Testis (tissue), 2 donors: ENCODE measurements around the gene PXN.

Experiments
- POLR2A ChIP-seq: fragments of 450-650 bp; IDR thresholded peaks from one replicate; pipeline ENCODE4 v1.6.1; 2017; ENCODE audit warnings: antibody characterized with exemption, mild to moderate bottlenecking, moderate library complexity
- TF ChIP-seq, protein P1 (sequence below), 3 experiments: fragments of 450-650 bp in 2 of 3; fragments of 200-600 bp in 1 of 3; sonication (generic) in 1 of 3; IDR thresholded peaks; one replicate each; pipeline ENCODE4 v1.5.1; 2016 to 2019; ENCODE audit warnings: antibody characterized with exemption in 3 of 3, mild to moderate bottlenecking in 2 of 3, moderate library complexity in 1 of 3

DNA sequence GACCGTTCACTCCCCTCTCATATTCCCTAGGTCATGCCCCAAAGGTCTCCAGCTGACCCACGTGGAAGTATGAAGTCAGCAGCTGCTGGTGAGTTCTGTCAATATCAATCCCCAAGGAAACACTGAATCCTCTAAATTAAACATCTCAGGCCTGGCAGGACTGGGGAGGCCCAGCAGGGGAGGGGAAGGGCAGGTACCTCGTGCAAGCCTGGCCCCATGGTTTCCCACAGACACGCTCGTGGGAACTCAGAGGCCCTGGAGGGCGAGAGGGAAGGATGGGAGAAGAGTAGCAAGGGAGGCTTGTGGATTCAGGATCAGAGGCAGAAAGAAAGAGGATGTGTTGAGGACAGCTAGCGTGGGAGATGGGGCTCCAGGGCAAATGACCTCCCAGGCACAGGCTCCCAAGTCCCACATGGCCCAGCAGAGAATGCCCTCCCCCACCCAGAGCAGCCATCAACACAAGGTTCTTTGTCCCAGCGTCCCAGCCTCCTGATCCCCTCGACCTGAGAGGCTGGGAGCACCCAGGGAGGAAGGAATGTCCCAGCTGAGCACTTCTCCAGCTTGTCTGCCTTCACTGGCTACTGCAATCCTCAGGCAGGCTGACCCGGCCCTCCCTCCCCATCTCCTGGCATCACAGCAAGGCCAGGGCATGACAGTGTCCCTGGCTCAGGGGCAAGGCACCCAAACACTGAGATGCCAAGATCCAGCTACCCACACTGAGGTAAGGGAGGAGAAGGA is 44.5 kb downstream of the PXN start:
- TF ChIP-seq POLR2A, result no peak
- TF ChIP-seq, protein P1, sequence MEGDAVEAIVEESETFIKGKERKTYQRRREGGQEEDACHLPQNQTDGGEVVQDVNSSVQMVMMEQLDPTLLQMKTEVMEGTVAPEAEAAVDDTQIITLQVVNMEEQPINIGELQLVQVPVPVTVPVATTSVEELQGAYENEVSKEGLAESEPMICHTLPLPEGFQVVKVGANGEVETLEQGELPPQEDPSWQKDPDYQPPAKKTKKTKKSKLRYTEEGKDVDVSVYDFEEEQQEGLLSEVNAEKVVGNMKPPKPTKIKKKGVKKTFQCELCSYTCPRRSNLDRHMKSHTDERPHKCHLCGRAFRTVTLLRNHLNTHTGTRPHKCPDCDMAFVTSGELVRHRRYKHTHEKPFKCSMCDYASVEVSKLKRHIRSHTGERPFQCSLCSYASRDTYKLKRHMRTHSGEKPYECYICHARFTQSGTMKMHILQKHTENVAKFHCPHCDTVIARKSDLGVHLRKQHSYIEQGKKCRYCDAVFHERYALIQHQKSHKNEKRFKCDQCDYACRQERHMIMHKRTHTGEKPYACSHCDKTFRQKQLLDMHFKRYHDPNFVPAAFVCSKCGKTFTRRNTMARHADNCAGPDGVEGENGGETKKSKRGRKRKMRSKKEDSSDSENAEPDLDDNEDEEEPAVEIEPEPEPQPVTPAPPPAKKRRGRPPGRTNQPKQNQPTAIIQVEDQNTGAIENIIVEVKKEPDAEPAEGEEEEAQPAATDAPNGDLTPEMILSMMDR (IDR thresholded peaks at IDR 0.05), result no peak
